Erythroblast (primary cell): Measurements from ENCODE around the gene SMYD1.

Source experiments
- DNase-seq, 2 experiments: peaks; one replicate each; lab custom pipeline; 2025; lab: John Stamatoyannopoulos, UW
- GATA1 ChIP-seq: IDR thresholded peaks from 2 replicates; pipeline ENCODE4 v1.6.1; 2011; ENCODE audit warnings: low read depth, mild to moderate bottlenecking, control low read depth, low read length, moderate library complexity
- POLR2A ChIP-seq: IDR thresholded peaks from 2 replicates; pipeline ENCODE4 v1.6.1; 2011; ENCODE audit warnings: mild to moderate bottlenecking, low read length

The SMYD1 gene

GRCh38 chr2:88069117-88069516 lies 1.5 kb downstream of the SMYD1 start:
- TF ChIP-seq GATA1 (no peak), POLR2A (no peak)

DNA sequence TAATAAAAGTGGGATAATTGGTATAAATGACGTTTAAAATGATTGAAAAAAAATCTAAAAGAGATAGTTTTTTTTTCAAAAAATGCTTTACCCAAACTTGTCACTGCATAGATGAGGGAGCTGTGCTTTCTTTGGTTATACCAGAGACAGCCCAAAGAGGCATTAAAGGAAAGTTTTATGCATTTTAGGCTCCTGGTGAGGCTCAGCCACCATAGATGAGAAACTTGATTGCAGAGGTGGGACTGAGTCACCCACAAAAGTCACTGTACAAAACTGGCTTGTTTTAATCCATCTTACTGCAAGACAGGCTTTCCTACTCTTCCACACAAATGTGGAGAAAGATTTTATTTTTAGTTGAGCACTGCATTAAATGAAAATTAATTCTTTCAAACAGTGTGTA lies 2.4 kb downstream of the SMYD1 start:
- no peak for DNase-seq
- no peak for TF ChIP-seq GATA1
- TF ChIP-seq POLR2A: no peak

More at GRCh38 chr2:88069117-88069516, 1.5 kb downstream of the SMYD1 start:
- DNase-seq: no peak

GRCh38 chr2:88071365-88071764 lies 3.7 kb downstream of the SMYD1 start:
- no peak for DNase-seq
- TF ChIP-seq POLR2A: no peak
- TF ChIP-seq GATA1: no peak

DNA sequence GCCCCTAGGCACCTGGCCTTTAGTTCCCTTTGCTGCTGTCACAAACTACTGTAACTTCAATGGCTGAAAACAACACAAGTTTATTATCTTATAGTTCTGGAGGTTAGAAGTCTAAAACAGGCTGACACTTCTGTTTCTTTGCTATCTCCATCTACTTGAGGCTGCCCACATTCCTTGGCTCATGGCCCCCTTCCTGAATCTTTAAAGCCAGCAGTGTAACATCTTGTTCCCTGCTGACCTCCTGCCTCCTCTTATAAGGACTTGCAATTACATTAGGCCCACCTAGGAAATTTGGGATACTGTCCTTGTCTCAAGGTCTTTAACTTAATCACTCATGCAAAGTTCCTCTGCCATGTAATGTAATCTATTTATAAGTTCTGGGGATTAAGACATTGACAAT lies 6.5 kb downstream of the SMYD1 start:
- no peak for DNase-seq
- TF ChIP-seq POLR2A (no peak), GATA1 (no peak)

GRCh38 chr2:88074854-88075292 lies 7.2 kb downstream of the SMYD1 start:
- TF ChIP-seq POLR2A: no peak
- TF ChIP-seq GATA1: no peak
- DNase-seq: no peak

- TF ChIP-seq POLR2A (no peak), GATA1 (no peak)
Observed at GRCh38 chr2:88077080-88077479, 9.5 kb downstream of the SMYD1 start.

DNA sequence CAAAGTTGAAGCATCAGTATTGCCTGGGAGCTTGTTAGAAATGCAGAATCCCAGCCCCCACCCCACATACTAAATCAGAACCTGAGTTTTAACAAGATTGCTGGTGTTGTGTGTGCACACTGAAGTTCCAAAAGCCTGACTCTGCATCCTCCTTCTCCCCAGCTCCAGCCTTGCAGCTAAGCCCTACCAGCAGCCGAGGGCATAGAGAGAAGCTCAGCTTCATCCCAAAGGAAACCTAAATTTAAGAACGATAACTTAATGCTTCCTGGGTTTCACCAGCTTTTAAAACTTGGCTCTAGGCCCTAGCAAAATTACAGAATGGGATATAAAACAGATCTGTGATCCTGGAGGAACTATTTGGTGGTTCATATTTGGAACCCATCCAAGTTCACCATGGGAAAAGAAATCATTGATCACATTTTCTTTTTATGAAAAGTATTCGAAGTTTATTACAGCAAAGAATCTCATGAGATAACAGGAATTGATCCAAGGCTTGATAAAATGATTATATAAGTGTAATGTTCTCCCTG lies 11.1 kb downstream of the SMYD1 start:
- DNase-seq: no peak
- no peak for TF ChIP-seq POLR2A
- no peak for TF ChIP-seq GATA1

More at GRCh38 chr2:88077080-88077479, 9.5 kb downstream of the SMYD1 start:
- DNase-seq: no peak

DNA sequence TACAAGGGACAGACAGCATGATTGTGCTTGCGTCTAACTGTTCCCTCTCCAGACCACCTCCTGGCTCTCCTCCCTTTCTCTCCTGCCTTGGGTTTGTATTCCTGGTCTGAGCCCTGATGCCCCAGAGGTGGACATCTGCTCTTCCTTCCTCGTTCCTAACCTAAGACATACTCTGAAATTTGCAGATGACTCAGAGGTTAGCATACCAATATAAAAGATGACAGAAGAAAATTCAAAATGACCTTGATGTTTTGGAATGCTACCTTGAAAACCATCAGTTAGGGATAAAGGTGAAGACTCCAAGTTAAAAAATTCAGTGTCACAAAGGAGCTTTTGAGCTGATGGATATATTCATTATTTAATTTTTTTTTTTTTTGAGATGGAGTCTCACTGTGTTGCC lies 12.9 kb downstream of the SMYD1 start:
- TF ChIP-seq POLR2A (no peak), GATA1 (no peak)
- no peak for DNase-seq

DNA sequence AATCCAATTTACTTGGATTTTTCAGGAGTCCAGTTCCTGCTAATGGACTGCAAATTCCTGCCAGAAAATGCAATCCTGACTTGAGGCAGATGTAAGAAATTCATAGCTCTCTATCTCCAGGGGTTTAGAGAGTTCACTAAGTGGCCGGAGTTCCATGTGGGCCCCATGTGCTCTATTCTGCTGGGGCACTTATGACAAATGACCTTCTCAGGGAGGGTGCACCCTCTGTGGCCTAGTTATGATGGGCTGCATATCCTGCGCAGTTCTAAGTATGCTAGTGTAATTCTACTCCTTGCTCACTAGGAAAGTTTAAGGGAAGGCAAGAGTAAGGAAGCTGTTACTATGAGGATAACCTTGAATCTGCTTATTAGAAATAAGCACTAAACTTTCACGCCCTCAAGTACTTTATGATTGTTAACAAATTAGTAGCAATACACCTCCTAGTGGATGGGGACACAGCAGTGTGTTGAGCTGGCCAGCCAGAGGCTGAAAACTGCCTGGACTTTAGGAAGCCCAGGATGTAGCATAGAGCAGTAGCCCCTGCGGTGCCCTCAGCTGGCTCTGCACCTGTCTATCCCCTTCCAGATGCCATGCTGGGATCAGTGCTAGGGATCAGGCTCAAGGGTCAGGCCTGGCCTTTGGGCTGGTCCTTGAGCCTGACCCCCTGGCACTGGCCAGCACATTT lies 14.4 kb downstream of the SMYD1 start:
- DNase-seq: no peak
- TF ChIP-seq POLR2A: no peak
- TF ChIP-seq GATA1: no peak

GRCh38 chr2:88082781-88083180 lies 15.2 kb downstream of the SMYD1 start:
- DNase-seq: no peak
- TF ChIP-seq POLR2A: no peak
- no peak for TF ChIP-seq GATA1

DNA sequence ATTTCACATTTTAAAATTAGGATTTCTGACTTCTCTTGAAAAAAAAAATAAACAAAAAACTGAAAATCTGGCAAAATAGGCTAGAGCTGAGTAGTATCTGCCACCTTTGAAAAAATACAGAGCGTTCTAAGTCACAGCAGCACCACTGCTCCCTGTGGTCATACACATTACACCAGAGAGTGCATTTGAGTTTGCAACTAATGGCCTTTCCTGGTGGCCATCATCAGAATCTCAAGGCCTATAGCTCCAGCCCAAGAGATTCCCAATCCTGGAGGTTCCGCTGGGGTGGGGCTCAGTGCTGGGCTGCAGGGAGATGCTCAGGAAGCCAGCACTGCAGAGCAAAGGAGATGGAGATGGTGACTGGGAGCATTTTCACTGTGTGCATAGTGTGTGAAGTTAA lies 17.5 kb downstream of the SMYD1 start:
- no peak for DNase-seq
- TF ChIP-seq GATA1 (no peak), POLR2A (no peak)

GRCh38 chr2:88085602-88086001 lies 18.0 kb downstream of the SMYD1 start:
- no peak for DNase-seq
- TF ChIP-seq GATA1 (no peak), POLR2A (no peak)

DNA sequence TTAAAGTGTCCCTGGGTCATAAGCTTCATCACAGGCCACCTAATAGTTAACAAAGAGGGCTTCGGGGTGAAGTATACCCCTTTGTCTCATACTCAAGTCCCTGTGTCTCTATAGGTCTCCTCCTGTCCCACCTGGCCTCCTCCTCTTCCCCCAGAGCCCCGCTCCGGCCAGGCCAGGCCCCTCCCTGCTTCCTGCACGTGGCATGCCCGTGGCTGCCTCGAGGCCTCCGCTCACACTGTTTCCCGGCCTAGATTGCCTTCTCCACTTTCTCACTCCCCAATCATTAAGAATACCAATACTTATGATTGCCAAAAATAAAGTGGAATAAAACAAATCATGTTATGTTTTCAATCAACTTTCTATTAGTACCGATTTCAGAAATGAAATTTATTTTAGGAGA lies 18.8 kb downstream of the SMYD1 start:
- TF ChIP-seq GATA1 (no peak), POLR2A (no peak)
- no peak for DNase-seq

GRCh38 chr2:88087073-88087472 lies 19.4 kb downstream of the SMYD1 start:
- no peak for DNase-seq
- TF ChIP-seq GATA1 (no peak), POLR2A (no peak)

- TF ChIP-seq GATA1 (no peak), POLR2A (no peak)
Observed at GRCh38 chr2:88087763-88088162, 20.1 kb downstream of the SMYD1 start.

DNA sequence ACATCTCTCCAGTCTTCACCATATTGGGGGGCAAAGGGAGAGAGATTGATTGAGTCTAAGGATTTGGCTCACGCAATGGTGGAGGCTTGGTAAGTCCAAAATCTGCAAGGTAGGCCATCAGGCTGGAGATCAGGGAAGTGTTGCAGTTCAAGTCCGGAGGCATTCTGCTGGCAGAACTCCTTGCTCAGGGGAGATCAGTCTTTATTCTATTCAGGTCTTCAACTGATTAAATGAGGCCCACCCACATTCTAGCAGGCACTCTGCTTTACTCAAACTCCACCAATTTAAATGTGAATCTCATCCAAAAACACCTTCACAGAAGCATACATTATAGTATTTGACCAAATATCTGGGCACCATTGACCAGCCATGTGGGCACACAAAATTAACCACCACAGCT lies 21.4 kb downstream of the SMYD1 start:
- no peak for DNase-seq
- TF ChIP-seq POLR2A: no peak
- TF ChIP-seq GATA1: no peak

More at GRCh38 chr2:88087763-88088162, 20.1 kb downstream of the SMYD1 start:
- no peak for DNase-seq
